Esophagus muscularis mucosa (tissue), 3 donors: ENCODE data around the gene PNPO.

Experiments used
- CTCF ChIP-seq, 3 experiments: fragments of 200-600 bp in 2 of 3; fragments of 450-650 bp in 1 of 3; sonication (generic) in 2 of 3; IDR thresholded peaks; one replicate each; pipeline ENCODE4 v1.5.1; 2017 to 2019; ENCODE audit warnings: antibody characterized with exemption in 3 of 3, mild to moderate bottlenecking in 2 of 3, moderate library complexity in 1 of 3
- POLR2A ChIP-seq: fragments of 450-650 bp; IDR thresholded peaks from one replicate; pipeline ENCODE4 v1.6.1; 2017; ENCODE audit warnings: antibody characterized with exemption, moderate library complexity, mild to moderate bottlenecking, low read depth
- POLR2AphosphoS5 ChIP-seq, 2 donors: sonication (generic); formaldehyde crosslinking; IDR thresholded peaks; one replicate each; pipeline ENCODE4 v1.6.1; 2017; ENCODE audit warnings: antibody characterized with exemption in 2 of 2

GRCh38 chr17:47941246-47942095 is at the start of gene PNPO:
- peak in 1 of 3 experiments; percentile 2 for TF ChIP-seq CTCF (IDR thresholded peaks at IDR 0.05)
- TF ChIP-seq POLR2AphosphoS5 (IDR thresholded peaks at IDR 0.05) = peak; percentile 78 to 80
- TF ChIP-seq POLR2A = no peak
